ENCODE data around the gene MEX3A. TPM values are rescaled to one million over a fixed set of nuclear protein-coding genes. Genes with fewer than 3 reads are reported as not detected.

The MEX3A gene, protein sequence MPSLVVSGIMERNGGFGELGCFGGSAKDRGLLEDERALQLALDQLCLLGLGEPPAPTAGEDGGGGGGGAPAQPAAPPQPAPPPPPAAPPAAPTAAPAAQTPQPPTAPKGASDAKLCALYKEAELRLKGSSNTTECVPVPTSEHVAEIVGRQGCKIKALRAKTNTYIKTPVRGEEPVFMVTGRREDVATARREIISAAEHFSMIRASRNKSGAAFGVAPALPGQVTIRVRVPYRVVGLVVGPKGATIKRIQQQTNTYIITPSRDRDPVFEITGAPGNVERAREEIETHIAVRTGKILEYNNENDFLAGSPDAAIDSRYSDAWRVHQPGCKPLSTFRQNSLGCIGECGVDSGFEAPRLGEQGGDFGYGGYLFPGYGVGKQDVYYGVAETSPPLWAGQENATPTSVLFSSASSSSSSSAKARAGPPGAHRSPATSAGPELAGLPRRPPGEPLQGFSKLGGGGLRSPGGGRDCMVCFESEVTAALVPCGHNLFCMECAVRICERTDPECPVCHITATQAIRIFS
- total RNA-seq = 2.4 and 12.2 TPM in 2 replicates

DNA sequence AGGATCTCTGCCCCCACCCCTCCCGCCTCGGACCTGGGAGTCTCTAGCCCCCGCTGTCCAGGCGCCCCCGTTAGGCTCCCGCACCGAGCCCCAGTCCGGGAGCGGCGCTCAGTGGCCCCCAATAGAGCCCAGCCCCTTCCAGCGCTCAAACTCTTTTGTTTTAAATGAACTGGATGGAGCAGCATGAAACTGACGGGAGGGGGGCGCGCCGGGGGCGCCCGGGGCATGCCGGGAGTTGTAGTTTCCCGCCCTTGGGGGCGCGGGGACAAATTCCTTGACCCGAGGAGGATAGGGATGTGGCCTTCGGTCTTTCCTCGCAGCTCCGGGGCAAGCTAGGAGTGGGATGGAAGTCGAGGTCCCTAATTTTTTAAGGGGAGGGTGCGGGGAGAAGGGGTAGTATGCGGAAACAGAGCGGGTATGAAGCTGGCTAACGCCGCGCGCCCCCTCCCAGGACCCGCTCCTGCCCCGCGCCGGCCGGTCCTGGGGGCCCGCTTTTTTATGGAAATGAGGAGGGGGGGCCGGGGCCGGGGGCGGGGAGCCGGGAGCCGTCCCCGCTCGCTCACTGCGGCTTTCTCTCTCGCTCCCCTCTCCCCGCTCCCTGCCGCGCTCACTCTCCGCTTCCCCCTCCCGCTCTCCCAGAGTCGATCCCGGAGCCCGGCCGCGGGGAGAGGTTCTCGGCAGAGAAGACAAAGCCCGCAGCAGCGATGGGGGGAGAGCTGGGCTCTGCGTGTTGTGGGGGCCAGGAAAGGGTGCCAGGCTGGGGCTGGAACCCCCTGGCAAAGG, at the start of gene MEX3A:
Gene MEX3A (minus strand): TSS at position 157 of the 783 bp plus-strand sequence. CDS start 467 bp downstream, outside the sequence.

DNA sequence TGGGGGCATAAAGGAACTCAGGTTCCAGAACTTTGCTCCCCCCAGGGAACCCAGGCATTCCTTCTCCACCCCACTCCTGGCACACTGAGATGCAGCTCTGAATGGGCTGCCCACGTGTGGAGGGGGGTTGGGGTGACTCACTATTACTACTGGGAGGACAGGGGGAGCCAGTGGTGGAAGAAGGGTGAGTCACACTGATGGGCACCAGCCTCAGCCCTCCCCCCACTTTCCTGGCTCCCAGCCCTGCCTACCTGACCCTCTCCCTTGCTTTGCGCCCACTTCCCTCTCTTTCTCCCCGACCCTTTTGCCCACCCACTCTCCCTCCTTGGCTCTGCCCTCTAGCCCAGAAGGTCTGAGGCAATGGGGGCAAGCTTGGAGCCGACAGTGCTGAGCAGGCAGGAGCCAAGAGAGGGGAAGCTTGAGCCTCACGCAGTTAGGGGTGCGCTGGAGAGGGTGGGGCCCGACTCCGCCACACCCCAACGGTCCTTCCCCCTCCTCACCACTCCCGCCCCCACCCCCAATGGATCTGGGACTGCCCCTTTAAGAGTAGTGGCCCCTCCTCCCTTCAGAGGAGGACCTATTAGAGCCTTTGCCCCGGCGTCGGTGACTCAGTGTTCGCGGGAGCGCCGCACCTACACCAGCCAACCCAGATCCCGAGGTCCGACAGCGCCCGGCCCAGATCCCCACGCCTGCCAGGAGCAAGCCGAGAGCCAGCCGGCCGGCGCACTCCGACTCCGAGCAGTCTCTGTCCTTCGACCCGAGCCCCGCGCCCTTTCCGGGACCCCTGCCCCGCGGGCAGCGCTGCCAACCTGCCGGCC, 32.0 kb upstream of the MEX3A start, which contains the start of gene LMNA:
Gene LMNA (plus strand): TSS at position 611 of the 818 bp plus-strand sequence. CDS start 208 bp downstream, outside the sequence.

DNA sequence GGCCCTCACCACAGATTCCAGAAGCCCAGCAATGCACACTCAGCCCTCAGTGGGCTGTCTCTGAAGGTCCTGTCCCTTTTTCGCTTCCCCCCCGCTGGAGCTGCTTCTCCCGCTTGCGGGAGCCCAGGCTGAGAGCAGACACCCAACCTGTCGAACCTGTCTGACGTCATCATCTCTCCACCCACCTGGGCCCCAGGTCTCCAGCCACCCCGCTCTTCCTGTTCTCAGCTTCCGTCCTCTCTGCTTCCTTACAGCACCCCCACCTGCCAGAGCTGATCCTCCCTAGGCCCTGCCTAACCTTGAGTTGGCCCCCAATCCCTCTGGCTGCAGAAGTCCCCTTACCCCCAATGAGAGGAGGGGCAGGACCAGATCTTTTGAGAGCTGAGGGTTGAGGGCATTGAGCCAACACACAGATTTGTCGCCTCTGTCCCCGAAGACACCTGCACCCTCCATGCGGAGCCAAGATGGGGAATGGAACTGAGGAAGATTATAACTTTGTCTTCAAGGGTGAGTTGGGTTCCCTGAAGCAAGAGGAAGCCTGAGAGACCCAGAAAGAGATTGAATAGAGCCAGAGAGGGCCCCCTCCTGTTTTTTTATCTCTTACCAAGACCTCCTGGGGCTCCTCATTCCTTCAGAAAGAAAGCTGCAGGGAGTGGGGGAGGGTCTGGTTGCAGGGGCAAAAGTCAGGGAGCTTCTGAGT, 21.2 kb downstream of the MEX3A start, which contains the start of gene RAB25:
Gene RAB25 (plus strand): TSS at position 224 of the 700 bp plus-strand sequence. CDS start 241 bp downstream, at position 465.

DNA sequence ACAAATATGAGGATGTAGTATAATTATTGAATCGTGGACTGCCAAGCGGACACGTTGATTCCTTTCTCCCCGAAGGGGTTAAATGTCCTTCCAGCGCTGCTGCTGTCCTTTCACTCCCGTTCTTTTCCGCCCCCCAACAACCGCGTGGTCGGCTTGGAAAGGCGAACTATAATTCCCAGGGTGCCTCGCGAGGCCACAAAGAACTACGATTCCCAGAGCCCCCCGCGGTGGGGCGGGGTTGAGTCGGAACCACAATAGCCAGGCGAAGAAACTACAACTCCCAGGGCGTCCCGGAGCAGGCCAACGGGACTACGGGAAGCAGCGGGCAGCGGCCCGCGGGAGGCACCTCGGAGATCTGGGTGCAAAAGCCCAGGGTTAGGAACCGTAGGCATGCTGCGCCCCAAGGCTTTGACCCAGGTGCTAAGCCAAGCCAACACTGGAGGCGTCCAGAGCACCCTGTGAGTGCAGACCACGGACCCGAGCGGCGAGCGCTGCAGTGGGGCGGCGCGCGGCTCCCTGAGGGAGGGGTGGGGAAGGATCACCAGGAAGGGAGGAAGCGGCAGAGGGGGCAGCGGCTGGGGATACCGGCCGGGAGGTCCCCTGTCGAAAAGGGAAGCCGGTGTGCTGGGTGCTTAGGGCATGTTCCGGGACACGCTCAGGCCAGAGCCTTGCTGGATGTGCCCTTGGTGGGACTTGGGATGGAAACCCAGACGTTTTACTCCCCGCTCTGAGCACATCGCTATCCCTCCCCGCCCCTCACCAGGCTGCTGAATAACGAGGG, 27.6 kb downstream of the MEX3A start, which contains the start of gene LAMTOR2:
Gene LAMTOR2 (plus strand): TSS at position 283 of the 781 bp plus-strand sequence. CDS start 108 bp downstream, at position 391.

DNA sequence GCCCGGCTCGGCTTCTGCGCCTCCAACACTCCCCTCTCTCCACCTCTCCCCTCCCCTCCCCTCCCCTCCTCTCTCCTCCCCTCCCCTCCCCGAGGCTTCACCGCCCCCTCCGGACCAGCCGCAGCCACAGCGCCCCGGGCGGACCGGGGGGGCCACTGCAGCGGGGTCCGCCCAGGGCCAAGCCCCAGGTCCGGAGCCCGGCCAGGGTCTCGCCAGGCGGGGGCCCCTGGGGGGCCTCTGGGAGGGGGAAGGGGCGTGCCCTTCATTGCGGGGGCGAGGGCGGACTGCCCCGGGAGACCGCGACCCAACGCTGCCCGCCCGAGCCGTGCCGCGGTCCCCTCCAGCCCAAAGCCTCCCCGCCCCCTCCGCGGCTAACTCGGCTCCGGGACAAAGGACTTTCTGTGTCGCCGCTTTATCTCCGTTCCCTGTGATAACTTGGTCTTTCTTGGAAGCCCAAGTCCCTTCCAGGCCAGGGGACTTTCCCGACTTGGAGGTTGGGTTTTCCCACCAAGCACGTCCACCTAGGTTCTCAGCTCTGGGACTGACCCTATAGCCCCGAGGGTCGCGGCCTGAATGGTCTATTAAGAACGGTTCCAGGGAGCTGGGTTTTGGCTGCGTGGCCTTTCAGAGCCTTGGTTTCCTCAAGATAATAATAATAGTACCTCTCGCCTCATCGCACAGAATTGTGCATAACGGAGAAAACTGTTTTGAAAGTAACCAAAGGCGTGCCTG, 28.3 kb downstream of the MEX3A start, which contains the start of gene UBQLN4:
Gene UBQLN4 (minus strand): TSS at position 31 of the 732 bp plus-strand sequence. CDS start 97 bp downstream, outside the sequence.

Other genes with a start within 250 kb of the MEX3A start
- 19.3 and 50.1 TPM in 2 replicates for gene GON4L, start 225.3 kb downstream of the MEX3A start, total RNA-seq
- gene SYT11, start 222.9 kb downstream of the MEX3A start, total RNA-seq = 25.9 and 59.6 TPM in 2 replicates
- gene RIT1, start 171.1 kb downstream of the MEX3A start, total RNA-seq = 25.3 and 54.9 TPM in 2 replicates
- 12.6 and 32.9 TPM in 2 replicates for gene KHDC4, start 148.1 kb downstream of the MEX3A start, total RNA-seq
- 0.06 and 0.16 TPM in 2 replicates for gene RXFP4, start 140.8 kb downstream of the MEX3A start, total RNA-seq
- gene ARHGEF2, start 103.9 kb downstream of the MEX3A start, total RNA-seq = 93.6 and 138 TPM in 2 replicates
- gene SSR2, start 61.5 kb downstream of the MEX3A start, total RNA-seq = 264 and 295 TPM in 2 replicates
- gene UBQLN4, start 28.7 kb downstream of the MEX3A start, total RNA-seq = 10.5 and 22.0 TPM in 2 replicates
- gene LAMTOR2, start 27.7 kb downstream of the MEX3A start, total RNA-seq = 55.0 and 88.2 TPM in 2 replicates
- gene RAB25, start 21.3 kb downstream of the MEX3A start, total RNA-seq = 0.13 TPM in 1 of 2 replicates, not detected in the other
- gene LMNA, start 32.2 kb upstream of the MEX3A start, total RNA-seq = 554 and 869 TPM in 2 replicates
- 0.16 and 0.50 TPM in 2 replicates for gene SEMA4A, start 71.1 kb upstream of the MEX3A start, total RNA-seq
- 4.5 and 14.3 TPM in 2 replicates for gene SLC25A44, start 111.6 kb upstream of the MEX3A start, total RNA-seq
- gene PMF1, start 130.5 kb upstream of the MEX3A start, total RNA-seq = 38.8 and 42.9 TPM in 2 replicates
- 0.38 TPM in 1 of 2 replicates, not detected in the other for gene BGLAP, start 159.7 kb upstream of the MEX3A start, total RNA-seq
- under 0.01 and 0.50 TPM in 2 replicates for gene PAQR6, start 165.6 kb upstream of the MEX3A start, total RNA-seq
- gene SMG5, start 200.4 kb upstream of the MEX3A start, total RNA-seq = 36.6 and 91.6 TPM in 2 replicates
- gene TMEM79, start 201.9 kb upstream of the MEX3A start, total RNA-seq = 0.81 and 2.1 TPM in 2 replicates
- gene GLMP, start 213.2 kb upstream of the MEX3A start, total RNA-seq = 36.3 and 43.7 TPM in 2 replicates
- gene VHLL, start 216.8 kb upstream of the MEX3A start, total RNA-seq = 0.19 TPM in 1 of 2 replicates, not detected in the other

Data from bladder microvascular endothelial cell (primary cell).